ENCODE measurements around the gene GSTK1.

The GSTK1 gene

GRCh38 chr7:143300959-143301935 is 38.0 kb downstream of the GSTK1 start:
- DNase-seq, result peak in 1 of 2 donors; percentile 27

- DNase-seq, result no peak
Observed at GRCh38 chr7:143303733-143304132, 40.5 kb downstream of the GSTK1 start.

- DNase-seq, result no peak
Observed at GRCh38 chr7:143304938-143305337, 41.7 kb downstream of the GSTK1 start.

GRCh38 chr7:143305423-143306070 is 42.3 kb downstream of the GSTK1 start:
- DNase-seq, result peak; percentile 66 to 73

GRCh38 chr7:143308632-143309031 is 45.4 kb downstream of the GSTK1 start:
- DNase-seq, result no peak

GRCh38 chr7:143314127-143314526 is 50.9 kb downstream of the GSTK1 start:
- DNase-seq, result no peak

DNA sequence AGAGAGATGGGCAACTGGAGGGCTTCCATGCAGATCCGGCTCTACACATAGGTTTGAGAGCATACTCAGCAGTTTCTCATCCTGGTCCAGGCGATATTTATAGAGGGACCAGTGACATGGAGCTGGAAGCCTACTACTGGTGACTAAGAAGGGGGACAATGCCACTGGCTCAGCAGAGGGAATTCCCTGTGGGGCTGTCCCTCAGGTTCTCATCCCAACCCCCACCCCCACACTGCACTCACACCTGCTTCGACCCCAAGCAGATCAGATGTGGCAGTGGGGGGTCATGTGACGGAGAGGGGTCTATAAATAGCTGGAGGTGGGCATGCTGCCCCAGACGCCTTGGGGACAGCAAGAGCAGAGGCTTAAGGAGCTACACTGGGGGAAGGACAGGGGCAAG is 52.5 kb downstream of the GSTK1 start, which contains the start of gene CLCN1:
TSS of gene CLCN1 (plus strand) at position 336 of the 400 bp plus-strand sequence. CDS start 102 bp downstream, outside the sequence.
- DNase-seq, result no peak

- no peak for DNase-seq
Observed at GRCh38 chr7:143316492-143316891, 53.3 kb downstream of the GSTK1 start.

GRCh38 chr7:143318661-143319060 is 55.4 kb downstream of the GSTK1 start:
- DNase-seq, result no peak
